ENCODE data around the gene SERPINB10.

DNA sequence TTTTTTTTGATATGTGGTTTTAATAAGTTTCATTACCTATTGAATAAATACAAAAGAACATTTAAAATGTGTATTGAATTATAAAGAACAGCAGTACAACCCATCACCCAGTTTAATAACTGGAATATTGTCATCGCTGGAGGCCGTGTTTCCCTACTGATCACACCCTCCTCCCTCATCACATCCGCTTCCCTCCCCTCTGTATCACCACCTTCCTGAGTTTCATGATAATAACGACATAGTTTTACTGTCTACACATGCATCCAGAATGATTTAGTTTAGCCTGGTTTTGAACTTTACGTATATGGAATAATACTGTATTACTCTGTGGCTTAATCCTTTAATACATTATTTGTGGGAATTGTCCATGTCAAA, 64.2 kb downstream of the SERPINB10 start:
- no peak for TF ChIP-seq EZH2 (IDR thresholded peaks at IDR 0.05; ENCODE audit: insufficient read depth, poor library complexity, severe bottlenecking)
- TF ChIP-seq EZH2phosphoT487 (IDR thresholded peaks at IDR 0.05; ENCODE audit: insufficient read depth, low read depth) = no peak

All from GM23248 (cell line).